ENCODE measurements around the gene RHOG.
"Not testable (repeated sequence)": the region's sequence is repeated elsewhere in the genome, so short reads cannot be mapped to it uniquely, and the experiment has no call there.

The RHOG gene

DNA sequence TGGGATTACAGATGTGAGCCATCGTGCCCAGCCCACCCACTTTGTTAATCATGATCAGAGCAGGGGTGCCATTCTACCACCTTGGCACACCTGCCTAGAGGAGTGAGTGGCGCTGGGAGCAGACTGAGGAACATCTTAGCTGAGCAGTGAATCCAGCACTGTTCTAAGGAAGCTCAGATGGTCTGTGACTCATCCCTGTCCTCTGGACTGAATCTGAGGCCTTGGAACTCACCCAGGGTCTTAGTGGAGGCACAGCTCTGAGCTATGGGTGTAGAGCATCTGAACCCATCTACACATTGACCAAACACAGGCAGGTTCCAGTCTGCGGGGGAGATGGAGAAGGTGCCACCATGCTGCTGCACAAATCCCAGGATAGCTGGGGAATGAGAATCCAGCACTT, 17.5 kb downstream of the RHOG start:
- H3K4me3 ChIP-seq (ENCODE audit: low read length), result no peak overlapping the region
- TF ChIP-seq CTCF (IDR thresholded peaks at IDR 0.05; ENCODE audit: insufficient read depth, low read depth, low read length, missing control alignments), result no peak
- peak; percentile 43 for DNase-seq (ENCODE audit: low read depth)

DNA sequence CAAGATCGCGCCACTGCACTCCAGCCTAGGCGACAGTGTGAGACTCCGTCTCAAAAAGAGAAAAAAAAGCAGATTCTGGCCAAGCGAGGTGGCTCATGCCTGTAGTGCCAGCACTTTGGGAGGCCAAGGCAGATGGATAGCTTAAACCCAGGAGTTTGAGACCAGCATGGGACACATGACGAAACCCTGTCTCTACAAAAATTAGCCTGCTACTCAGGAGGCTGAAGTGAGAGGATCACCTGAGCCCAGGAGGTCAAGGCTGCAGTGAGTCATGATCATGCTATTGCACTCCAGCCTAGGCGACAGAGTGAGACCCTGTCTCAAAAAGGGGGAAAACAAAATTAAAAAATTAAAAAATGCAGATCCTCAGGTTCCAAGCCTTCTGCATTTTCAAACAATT, 18.4 kb downstream of the RHOG start:
- H3K4me3 ChIP-seq (ENCODE audit: low read length), result no peak overlapping the region
- DNase-seq (ENCODE audit: low read depth), result no peak
- TF ChIP-seq CTCF (IDR thresholded peaks at IDR 0.05; ENCODE audit: insufficient read depth, low read depth, low read length, missing control alignments), result no peak

DNA sequence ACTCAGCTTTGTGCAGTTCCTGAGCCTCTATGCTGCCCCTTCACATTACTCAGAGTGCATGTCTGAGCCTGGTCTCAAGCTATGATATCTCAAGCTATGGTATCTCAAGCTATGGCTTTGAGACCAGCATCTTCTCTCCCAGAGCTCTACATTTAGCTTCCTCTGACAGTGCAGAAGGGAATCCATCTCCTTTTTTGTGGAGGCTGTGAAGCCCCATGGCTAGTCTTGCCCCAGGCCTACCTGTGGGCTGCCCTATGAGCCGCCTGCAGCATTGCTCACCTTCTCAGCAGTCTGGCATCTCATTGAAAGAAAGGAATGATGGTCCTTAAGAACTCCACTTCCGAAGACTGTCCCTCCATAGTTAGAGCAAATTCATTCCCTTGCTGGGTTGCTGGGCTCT, 19.8 kb downstream of the RHOG start:
- TF ChIP-seq CTCF (IDR thresholded peaks at IDR 0.05; ENCODE audit: insufficient read depth, low read depth, low read length, missing control alignments), result no peak
- no peak for DNase-seq (ENCODE audit: low read depth)
- H3K4me3 ChIP-seq (ENCODE audit: low read length), result no peak overlapping the region

GRCh38 chr11:3817181-3817800, 23.5 kb downstream of the RHOG start:
- DNase-seq (ENCODE audit: low read depth), result no peak
- H3K4me3 ChIP-seq (ENCODE audit: low read length), result no peak overlapping the region
- no peak for TF ChIP-seq CTCF (IDR thresholded peaks at IDR 0.05; ENCODE audit: insufficient read depth, low read depth, low read length, missing control alignments)

GRCh38 chr11:3816673-3817072, 24.1 kb downstream of the RHOG start:
- no peak for DNase-seq (ENCODE audit: low read depth)
- no peak for TF ChIP-seq CTCF (IDR thresholded peaks at IDR 0.05; ENCODE audit: insufficient read depth, low read depth, low read length, missing control alignments)
- no peak overlapping the region for H3K4me3 ChIP-seq (ENCODE audit: low read length)

- no peak overlapping the region for H3K4me3 ChIP-seq (ENCODE audit: low read length)
- DNase-seq (ENCODE audit: low read depth), result no peak
Measured at GRCh38 chr11:3815845-3816244, 24.9 kb downstream of the RHOG start.

GRCh38 chr11:3814832-3815231, 25.9 kb downstream of the RHOG start:
- DNase-seq (ENCODE audit: low read depth); H3K4me3 ChIP-seq (ENCODE audit: low read length): not testable (repeated sequence)

More at GRCh38 chr11:3815845-3816244, 24.9 kb downstream of the RHOG start:
- TF ChIP-seq CTCF (IDR thresholded peaks at IDR 0.05; ENCODE audit: insufficient read depth, low read depth, low read length, missing control alignments), result no peak
